GM21381 (cell line): ENCODE data around the gene PLSCR5.

Experiments used
- ATAC-seq: cut with Tn5 transposase; IDR thresholded peaks from one replicate; pipeline ENCODE4 v1.9.1; 2021; ENCODE audit warnings: mild to moderate bottlenecking, moderate library complexity; ENCODE audit not compliant: unreplicated experiment

The PLSCR5 gene

GRCh38 chr3:146589899-146590508 is 15.1 kb downstream of the PLSCR5 start:
- no peak for ATAC-seq

- ATAC-seq: no peak
Measured at GRCh38 chr3:146585156-146585555, 20.0 kb downstream of the PLSCR5 start.

GRCh38 chr3:146581951-146582467 is 23.1 kb downstream of the PLSCR5 start:
- ATAC-seq: no peak

GRCh38 chr3:146581080-146581601 is 24.0 kb downstream of the PLSCR5 start:
- no peak for ATAC-seq

GRCh38 chr3:146577662-146578061 is 27.5 kb downstream of the PLSCR5 start:
- ATAC-seq: peak; percentile 62

- ATAC-seq: no peak
Measured at GRCh38 chr3:146575636-146576035, 29.5 kb downstream of the PLSCR5 start.

- no peak for ATAC-seq
Measured at GRCh38 chr3:146574173-146574572, 31.0 kb downstream of the PLSCR5 start.

GRCh38 chr3:146569314-146569713 is 35.8 kb downstream of the PLSCR5 start:
- ATAC-seq: no peak

GRCh38 chr3:146566138-146566537 is 39.0 kb downstream of the PLSCR5 start:
- ATAC-seq: no peak

GRCh38 chr3:146561879-146562278 is 43.3 kb downstream of the PLSCR5 start:
- ATAC-seq: no peak

GRCh38 chr3:146561463-146561862 is 43.7 kb downstream of the PLSCR5 start:
- no peak for ATAC-seq

- ATAC-seq: no peak
Measured at GRCh38 chr3:146560678-146561077, 44.5 kb downstream of the PLSCR5 start.

- ATAC-seq: no peak
Measured at GRCh38 chr3:146559388-146559787, 45.8 kb downstream of the PLSCR5 start.

GRCh38 chr3:146558781-146559180 is 46.4 kb downstream of the PLSCR5 start:
- no peak for ATAC-seq

GRCh38 chr3:146557745-146558144 is 47.4 kb downstream of the PLSCR5 start:
- no peak for ATAC-seq

GRCh38 chr3:146555311-146555710 is 49.8 kb downstream of the PLSCR5 start:
- ATAC-seq: no peak

GRCh38 chr3:146554151-146554760 is 50.9 kb downstream of the PLSCR5 start:
- ATAC-seq: no peak

- ATAC-seq: peak; percentile 96
Measured at GRCh38 chr3:146550743-146551510, 54.2 kb downstream of the PLSCR5 start.

- no peak for ATAC-seq
Measured at GRCh38 chr3:146550070-146550615, 55.0 kb downstream of the PLSCR5 start.

GRCh38 chr3:146547235-146547835 is 57.8 kb downstream of the PLSCR5 start:
- no peak for ATAC-seq
